Measurements from ENCODE around the gene SSH2.
"Not testable (repeated sequence)": the region's sequence is repeated elsewhere in the genome, so short reads cannot be mapped to it uniquely, and the experiment has no call there.

SSH2 gene

DNA sequence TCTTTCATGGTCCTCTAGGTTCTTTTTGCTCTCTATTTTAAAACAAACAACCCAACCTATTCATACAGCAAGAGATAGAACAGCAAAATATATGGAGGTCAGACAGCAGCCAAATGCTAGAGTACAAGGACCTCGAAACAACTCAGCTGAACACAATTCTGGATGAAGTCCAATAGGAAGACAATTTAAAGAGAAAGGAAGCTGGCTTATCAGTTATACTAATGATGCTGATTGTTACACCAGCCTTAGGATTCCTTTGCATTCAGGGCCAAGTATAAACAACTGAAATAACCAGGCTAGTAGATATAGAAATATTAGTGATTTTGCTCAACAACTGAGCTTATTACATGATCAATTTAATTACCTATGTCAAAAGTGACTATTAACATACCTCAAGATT is 2.5 kb downstream of the SSH2 start:
- no peak for DNase-seq

DNA sequence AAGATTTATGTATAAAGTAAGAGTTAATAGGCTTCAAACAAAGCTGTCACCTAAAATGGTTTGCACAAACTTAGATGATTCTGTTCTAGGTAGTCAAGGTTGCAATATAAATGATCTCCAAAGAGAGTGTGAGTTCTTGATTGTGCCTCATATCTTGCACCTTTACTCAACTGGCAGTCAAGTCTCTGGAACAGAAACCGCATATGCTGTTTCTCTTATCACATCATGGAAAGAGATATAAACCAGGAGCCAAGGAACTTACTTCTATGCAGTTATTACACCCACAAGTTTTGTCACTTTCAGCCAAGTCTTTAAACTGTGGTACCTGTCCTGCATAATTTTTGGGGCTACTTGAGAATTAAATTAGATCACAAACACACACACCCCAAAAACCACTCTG is 5.2 kb downstream of the SSH2 start:
- no peak for DNase-seq

DNA sequence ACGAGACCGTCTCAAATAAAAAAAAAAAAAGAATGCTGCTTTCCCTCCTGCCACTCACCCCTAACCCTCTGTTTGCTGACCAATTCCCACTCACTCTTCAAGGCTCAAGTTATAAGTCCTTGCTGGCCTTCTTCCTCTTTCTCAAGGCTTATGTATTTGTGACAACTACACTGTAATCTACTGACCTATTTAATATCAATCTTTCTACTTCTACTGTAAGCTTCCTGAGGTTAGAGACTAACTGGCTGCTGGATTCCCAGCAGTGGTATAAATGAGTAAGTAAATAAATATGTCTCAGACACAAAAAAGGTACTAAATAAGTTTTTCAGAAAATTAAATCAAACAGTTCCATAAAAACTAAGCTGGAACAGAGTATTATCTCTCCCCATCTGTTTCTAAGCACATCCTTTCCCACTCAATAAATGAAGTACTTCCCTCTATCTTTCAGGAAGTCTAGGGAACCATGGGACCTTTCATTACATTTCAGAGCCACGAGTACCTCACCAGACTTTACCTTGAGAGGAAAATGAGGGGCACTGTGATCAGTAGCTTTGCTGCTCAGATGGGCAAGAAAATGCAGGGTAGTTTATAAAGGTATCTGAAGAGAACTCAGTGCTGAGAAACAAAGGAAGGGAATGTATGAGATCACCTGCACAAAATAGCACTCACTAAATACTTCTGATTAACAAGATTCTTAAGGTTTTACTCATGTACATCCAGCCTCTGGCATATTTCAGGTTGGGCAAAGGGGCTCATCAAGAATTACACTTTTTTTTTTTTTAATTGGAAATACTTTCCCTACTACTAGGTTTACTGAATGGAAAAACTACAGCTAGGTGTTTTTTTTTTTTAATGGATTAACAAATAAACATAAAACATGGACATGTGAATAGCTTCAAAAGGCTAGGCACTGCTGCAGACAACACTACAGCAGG is 10.8 kb downstream of the SSH2 start:
- no peak for DNase-seq

DNA sequence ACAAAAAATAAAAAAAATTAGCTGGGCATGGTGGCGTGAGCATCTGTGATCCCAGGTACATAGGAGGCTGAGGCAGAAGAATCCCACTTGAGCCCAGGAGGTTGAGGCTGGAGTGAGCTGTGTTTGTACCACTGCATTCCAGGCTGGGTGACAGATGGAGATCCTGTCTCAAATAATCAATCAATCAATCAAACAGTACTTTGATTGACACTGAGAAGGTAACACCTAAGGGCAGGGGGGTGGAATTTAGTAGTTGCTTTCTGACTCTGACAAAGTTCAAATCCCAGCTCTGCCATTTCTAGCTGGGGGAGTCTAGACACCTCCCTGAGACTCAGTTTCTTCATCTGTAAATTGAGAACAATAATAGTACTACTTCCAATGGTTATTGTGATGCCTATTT is 12.0 kb downstream of the SSH2 start:
- DNase-seq = no peak

DNA sequence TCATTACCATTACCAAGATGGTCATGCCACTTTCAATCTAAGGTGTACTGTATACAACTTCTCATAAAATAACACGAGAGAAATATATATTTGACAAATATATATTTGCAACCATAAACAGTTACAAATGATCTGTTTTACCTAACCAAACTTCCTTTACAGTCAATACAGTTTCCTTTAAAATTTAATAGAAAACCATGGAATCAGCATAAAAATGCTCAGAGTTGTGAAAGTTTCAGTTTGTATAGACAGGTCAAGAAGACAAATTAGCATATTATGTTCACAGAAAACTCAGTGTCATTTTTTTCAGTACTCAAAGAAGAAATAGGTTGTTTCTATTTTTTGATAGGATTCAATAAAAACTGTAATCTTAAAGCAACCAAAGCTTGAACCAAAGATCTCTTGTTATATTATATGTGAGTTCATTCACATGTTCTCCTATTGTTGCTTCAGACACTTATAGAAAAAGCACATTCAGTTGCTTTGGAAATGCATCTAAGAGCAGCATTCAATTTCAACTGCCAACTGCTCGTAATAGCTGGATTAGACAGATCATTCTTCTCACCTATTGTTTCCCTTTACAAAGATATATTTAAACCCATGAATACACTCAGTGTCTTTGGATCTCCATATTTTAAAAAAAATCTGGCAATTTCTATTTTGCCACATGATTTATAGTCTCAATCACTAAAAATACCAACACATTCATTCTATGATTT is 15.1 kb downstream of the SSH2 start:
- no peak for DNase-seq

DNA sequence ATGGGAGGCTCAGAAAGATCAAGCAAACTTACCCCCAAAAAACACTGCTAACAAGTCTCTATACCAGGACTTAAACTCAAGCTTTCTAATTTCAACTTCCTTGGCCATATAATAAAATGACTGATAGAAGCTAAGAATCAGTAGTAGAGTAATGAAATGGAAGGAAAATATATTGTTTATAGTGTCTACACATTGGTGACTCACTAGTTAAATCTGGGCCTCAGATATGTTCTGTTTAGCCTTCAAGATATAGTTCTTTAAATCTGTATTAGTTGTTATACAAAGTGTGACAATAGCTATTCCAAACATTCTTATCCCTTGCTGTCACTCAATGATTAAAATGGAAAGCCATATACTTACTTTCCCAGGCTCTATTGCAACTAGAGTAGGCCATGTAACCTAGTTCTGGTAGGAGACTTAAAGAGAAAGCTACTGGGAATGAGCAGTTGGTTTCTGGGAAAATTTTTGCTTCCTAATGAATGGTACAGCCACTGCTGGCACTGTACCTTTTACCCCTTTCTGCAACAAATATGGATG is 18.3 kb downstream of the SSH2 start:
- DNase-seq = no peak

DNA sequence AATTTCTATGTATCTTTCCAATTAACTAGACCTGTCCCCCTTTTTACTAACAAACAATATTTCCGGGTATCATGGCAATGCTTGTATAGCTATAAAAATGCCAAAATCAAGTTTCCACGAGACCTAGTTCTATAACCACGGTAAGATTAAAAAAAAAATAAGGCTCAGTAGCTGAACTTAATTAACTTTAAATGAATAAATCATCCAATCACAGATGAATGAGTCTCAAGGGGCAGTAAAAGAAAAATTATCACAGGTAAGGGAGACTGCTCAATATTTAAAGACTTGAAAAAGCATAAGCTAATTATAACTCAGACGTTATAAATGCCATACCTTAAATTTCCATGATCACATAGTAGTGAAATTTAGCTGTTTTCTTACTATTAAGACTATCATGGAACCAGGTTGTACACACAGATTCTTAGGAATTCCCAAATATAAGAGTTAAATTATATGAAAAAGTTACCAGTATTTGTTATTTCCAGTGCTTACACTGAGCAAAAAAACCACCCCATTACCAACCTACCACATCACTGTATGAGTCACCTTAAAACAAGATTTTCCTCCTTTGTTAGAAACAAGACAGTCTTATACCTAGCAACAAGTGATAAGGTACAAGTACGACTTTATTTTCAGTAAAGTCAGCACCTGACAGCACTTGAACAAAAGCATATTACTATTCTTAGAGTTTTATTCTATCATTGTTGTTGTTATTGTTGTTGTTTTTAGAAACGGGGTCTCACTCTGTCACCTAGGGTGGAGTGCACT is 20.6 kb downstream of the SSH2 start:
- DNase-seq = no peak

DNA sequence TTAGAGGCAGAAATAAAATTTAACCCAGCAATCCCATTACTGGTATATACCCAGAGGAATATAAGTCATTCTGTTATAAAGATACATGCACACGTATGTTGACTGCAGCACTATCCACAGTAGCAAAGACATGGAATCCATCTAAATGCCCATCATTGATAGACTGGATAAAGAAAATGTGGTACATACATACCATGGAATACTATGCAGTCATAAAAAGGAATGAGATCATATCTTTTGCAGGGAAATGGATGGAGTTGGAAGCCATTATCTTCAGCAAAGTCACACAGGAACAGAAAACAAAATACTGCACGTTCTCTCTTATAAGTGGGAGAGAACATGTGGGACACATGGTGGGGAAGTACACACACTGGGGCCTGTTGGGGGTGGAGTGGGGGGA is 23.1 kb downstream of the SSH2 start:
- DNase-seq = no peak

DNA sequence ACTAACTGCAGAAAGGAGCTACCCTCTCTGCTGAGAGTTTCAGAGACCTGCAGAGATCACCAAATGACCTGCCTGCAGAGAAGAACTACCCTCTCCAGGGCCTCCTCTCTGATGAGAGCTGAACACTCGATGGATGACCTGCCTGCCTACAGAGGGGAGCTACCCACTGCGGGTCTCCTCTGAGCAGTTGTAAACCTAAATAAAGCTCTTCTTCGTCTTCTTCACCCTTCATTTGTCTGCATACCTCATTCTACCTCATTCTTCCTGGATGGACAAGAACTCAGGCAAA is 24.2 kb downstream of the SSH2 start:
- no peak for DNase-seq

DNA sequence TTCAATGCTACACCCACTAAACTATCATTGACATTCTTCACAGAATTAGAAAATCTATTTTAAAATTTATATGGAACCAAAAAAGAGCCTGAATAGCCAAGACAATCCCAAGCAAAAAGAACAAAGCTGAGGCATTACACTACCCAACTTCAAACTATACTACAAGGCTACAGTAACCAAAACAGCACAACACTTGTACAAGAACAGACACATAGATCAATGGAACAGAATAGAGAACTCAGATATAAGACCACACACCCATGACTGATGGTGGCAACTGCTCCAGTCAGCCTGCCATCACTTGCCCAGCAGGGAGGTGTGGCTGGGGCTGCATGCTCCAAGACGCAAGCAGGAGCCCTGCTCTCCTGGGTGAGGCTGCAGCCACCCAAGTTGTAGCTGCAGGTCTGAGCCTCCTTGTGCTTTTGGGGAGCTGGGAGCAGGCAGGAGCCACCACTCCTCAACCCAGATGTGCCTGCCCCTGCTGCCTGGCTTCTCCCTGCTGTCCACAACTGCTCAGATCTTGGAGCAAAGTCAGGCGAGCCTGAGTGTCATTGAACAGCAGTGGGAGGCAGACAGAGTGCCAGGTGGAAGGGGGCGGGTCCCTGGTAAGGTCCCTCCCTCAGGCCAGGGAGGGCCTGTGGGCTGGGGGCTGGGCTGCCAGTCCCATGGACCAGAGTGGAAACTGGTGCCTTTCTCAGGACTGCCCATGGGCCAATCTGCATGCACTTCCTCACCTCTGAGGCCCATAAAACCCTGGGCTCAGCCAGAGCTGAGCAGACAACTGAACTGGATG is 24.7 kb downstream of the SSH2 start:
- DNase-seq = no peak

DNA sequence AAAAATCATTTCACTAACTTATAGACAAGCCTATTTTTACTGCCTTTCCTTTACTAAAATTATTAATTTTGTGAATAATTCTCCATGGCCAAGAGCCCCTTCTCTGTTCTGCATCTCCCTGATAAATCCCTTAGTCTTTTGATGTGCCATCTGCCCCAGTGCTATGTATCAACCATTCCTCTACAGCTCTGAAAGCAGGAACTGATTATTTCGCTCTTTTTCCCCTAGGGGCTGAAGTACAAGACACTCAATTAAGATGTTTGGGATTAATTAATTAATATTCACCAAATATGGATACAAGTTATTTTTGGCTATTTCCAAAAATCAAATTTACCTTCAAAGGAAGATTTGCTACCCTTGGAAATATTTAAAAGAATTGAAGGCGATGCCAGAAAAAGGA is 26.6 kb downstream of the SSH2 start:
- no peak for DNase-seq

DNA sequence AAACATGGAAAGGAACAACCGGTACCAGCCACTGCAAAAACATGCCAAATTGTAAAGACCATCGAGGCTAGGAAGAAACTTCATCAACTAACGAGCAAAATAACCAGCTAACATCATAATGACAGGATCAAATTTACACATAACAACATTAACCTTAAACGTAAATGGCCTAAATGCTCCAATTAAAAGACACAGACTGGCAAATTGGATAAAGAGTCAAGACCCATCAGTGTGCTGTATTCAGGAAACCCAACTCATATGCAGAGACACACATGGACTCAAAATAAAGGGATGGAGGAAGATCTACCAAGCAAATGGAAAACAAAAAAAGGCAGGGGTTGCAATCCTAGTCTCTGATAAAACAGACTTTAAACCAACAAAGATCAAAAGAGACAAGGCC is 32.9 kb downstream of the SSH2 start:
- not testable (repeated sequence) for DNase-seq

DNA sequence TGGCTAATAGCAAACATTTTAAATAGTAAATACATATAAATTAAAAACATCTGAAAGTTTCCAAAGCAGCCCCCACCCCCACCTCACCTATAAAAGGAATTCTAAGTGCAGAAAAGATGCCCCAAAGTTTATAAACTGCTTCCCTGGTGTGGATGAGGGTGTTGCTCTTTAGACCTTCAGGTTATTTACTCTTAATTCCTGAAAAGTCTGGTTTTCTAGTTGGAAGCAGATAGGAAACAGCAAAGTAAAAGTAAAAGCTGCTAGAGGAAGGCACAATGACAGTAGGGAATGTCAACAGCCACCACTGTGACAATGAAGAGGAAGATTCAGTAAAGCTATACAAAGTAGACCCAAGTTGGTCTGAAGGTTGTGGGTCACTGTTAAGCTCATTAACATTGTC is 37.8 kb downstream of the SSH2 start:
- DNase-seq = no peak

DNA sequence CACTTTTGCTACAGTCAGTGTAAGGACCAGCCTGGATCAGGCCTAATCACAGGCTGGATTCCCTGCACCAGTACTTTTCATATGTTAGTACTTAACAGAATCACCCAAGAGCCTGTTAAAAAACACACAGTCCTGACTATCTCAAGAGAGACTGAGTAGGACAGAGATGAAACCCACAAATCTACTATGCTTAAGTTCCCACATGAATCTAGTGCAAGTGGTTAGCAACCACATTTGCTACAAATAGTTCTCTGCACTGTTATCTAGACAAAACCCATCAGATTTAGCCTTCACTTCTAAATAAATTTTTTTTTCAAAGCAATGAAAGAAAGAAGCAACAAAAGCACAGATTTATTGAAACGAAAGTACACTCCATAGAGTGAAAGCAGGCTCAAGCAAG is 38.9 kb downstream of the SSH2 start:
- no peak for DNase-seq

DNA sequence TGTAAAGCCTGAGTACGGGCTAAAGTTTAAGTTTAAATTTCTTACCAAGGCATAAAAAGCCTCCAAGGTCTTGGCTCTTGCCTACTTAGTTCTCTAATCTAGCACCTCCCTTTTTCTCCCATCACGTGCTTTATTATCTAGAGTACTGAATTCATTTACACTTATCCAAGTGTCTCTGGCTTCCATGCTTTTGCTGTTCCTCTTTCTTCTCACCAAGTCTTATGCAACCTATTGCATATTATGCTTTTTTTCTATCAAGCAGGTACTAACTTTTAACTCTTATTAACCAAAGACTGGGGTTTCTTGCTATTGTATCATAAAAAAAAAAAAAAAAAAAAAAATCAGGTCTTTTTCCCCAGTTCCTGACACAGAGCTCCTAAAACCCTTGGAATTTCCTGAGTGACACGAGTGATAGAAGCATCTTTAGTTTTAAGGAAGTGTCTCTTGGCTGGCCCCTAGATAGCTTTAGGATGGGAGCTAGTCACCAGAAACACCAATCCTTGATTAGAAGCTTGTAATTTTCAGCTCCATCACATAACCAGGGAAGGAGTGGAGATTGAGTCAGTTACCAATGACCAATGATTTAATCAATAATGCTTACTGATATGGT is 44.9 kb downstream of the SSH2 start:
- no peak for DNase-seq

DNA sequence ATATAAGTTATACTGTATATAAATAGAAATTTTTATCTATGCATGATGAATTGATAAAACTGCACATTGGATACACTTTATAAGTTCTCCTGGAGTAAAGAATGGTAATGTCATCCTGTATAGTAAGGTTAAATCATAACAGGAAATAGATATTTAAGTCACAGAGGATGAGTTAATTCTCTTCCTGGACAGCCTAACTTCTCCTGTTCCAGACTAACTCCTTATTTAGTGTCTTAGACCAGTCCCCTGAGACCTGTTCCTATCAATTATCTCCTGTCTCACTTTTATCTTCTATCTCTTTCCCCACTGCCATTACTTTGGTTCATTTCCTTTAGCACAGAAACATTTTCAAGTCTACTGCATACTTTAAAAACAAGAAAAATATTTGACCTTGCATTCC is 46.5 kb downstream of the SSH2 start:
- DNase-seq = no peak

DNA sequence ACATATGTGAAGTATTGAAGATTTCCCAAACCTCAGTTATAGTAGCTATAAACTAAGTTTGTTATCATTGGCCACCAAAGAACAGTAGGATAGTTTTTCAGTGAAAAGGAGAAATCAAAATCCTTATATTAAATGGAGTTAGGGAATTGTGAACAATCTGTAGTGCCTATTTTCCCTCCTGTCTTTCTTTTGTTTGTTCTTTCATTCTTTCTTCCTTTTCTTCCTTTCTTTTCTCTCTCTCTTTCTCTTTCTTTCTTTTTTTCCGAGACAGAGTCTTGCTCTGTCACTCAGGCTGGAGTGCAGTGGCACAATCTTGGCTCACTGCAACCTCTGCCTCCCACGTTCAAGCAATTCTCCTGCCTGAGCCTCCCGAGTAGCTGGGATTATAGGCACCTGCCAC is 48.8 kb downstream of the SSH2 start:
- DNase-seq = no peak

DNA sequence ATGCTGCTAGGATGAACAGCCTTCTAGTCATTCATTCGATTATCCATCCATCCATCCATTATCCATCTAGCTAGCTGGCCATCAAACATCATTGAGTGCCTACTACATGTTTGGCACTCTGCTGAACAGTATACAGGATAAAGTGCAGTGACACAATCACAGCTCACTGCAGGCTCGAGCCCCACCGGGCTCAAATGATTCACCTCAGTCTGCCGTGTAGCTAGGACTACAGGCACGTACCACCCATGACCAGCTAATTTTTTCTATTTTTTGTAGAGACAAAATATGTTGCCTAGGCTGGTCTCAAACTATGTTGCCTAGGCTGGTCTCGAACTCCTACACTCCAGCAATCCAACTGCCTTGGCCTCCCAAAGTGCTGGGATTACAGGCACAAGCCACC is 50.0 kb downstream of the SSH2 start:
- DNase-seq = no peak

DNA sequence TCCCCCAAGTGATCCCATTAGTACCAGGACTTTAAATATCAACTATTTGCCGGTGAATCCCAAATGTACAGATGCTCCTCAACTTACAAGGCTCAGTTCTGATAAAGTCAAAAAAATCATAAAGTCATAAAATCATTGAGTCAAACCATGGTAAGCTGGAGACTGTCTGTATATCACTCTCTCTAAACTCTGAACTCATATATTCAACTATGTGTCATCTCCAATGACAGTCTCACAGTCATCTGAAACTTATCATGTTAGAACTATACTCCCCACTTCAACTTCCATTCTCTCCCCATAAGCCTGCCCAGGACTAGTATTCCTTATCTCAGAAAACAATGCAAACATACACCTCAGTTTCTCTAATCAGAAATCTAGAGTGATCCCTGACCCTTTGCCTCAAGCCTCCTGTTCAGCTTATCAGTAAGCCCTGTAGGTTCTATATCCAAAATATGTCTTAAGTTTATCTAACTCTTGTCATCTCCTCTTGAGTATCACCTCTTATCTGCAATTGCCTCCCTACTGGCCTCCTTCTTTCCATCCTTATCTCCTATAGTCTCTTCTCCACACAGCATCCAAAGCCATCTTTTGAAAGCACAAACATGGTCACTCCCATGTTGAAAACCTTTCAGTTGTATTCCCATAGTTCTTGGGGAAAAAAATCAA is 55.0 kb downstream of the SSH2 start:
- DNase-seq = no peak

DNA sequence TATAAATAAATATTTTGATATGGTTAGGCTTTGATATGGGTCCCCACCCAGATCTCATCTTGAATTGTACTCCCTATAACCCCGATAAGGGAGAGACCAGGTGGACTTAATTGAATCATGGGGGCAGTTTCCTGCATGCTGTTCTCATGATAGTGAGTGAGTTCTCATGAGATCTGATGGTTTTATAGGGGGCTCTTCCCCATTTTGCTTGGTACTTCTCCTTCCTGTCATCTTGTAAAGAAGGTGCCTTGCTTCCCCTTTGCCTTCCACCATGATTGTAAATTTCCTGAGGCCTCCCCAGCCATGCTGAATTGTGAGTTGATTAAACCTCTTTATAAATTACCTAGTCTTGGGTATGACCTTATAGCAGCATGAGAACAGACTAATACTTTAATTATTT is 55.7 kb downstream of the SSH2 start:
- not testable (repeated sequence) for DNase-seq

DNA sequence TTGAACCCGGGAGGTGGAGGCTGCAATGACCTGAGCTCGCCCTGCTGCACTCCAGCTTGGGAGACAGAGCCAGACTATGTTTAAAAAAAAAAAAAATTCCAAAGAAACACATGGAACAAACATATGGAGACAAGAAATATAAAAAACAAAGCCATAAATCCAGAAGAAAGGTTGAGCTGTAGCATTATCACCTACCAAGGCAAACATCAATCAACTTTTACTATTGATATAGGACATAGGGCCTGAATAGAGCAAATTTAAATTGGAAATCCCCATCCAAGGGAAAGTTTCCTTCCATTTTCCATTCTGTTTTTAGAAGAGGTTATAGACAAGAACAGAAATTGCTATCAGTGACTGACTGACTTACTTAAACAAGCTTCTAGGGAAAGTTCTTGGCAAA is 56.6 kb downstream of the SSH2 start:
- DNase-seq = no peak

Data from CD4-positive, alpha-beta T cell treated with Interleukin-6 for 4 hours (primary cell).